H1 (cell line): ENCODE measurements around the gene CASS4. TPM values are rescaled to one million over a fixed set of nuclear protein-coding genes. Genes with fewer than 3 reads are reported as not detected.

Experiments
- CTCF ChIA-PET: fragments of 300-600 bp; sonication (Branson Sonifier 250); formaldehyde crosslinking; loops from one replicate; lab custom pipeline; 2021; ENCODE audit not compliant: partially characterized antibody; lab: Charles Lee
- POLR2A ChIA-PET: fragments of 300-600 bp; sonication (Branson Sonifier 250); formaldehyde crosslinking; loops from one replicate; lab custom pipeline; 2021; ENCODE audit warnings: inconsistent platforms; ENCODE audit not compliant: partially characterized antibody; lab: Charles Lee
- DNase-seq, 2 experiments: peaks; one replicate each; pipeline versions ENCODE4 v3.0.0 to v3.0.0-alpha.2; 2010 to 2022; ENCODE audit warnings: low spot score in 2 of 2, low read depth in 1 of 2, mixed read lengths in 1 of 2
- FAIRE-seq: peaks from 2 replicates; lab custom pipeline; 2011; peaks lifted over from hg19 to GRCh38; lab: Jason Lieb, UNC
- H2AFZ ChIP-seq: 2 replicates; pipeline ENCODE4 v1.8.1; 2012; ENCODE audit warnings: low read length, inconsistent platforms
- H2AK5ac ChIP-seq: 2 replicates; pipeline ENCODE4 v1.6.1; 2013; ENCODE audit warnings: low read depth, low read length
- H2BK120ac ChIP-seq: replicated peaks from 2 replicates; pipeline ENCODE3; 2013; ENCODE audit warnings: low read depth, low read length, inconsistent platforms
- H2BK12ac ChIP-seq: 2 replicates; pipeline ENCODE4 v1.6.1; 2013; ENCODE audit warnings: low read depth, low read length
- H2BK15ac ChIP-seq: 2 replicates; pipeline ENCODE4 v1.6.1; 2013; ENCODE audit warnings: low read length
- H2BK20ac ChIP-seq: 2 replicates; pipeline ENCODE4 v1.6.1; 2013; ENCODE audit warnings: low read length
- H2BK5ac ChIP-seq: 2 replicates; pipeline ENCODE4 v1.6.1; 2013; ENCODE audit warnings: low read depth, low read length
- H3K14ac ChIP-seq: 2 replicates; pipeline ENCODE4 v1.6.1; 2013; ENCODE audit warnings: inconsistent platforms; ENCODE audit not compliant: insufficient read length
- H3K18ac ChIP-seq: 2 replicates; pipeline ENCODE4 v1.6.1; 2013; ENCODE audit warnings: low read length; ENCODE audit errors: extremely low read depth
- H3K23ac ChIP-seq: 2 replicates; pipeline ENCODE4 v1.6.1; 2013; ENCODE audit warnings: inconsistent platforms; ENCODE audit not compliant: insufficient read length
- H3K23me2 ChIP-seq: 2 replicates; pipeline ENCODE4 v1.6.1; 2013; ENCODE audit warnings: low read depth, low read length
- H3K27ac ChIP-seq: 2 replicates; pipeline ENCODE4 v1.6.1; 2011; ENCODE audit warnings: low read depth, low read length, inconsistent platforms
- H3K27me3 ChIP-seq, 4 experiments: replicated peaks in 1 of 4; 1 replicate in 1 of 4; 2 replicates in 3 of 4; pipeline versions ENCODE4 v1.6.1 to v1.8.1; 2011 to 2013; ENCODE audit warnings: low read length in 3 of 4, mild to moderate bottlenecking in 3 of 4, inconsistent platforms in 2 of 4, mixed read lengths in 2 of 4, moderate library complexity in 1 of 4; ENCODE audit not compliant: control insufficient read depth in 3 of 4, insufficient read depth in 3 of 4; ENCODE audit errors: extremely low read depth in 1 of 4
- H3K36me3 ChIP-seq, 4 experiments: 2 replicates each; pipeline versions ENCODE4 v1.6.1 to v1.8.1; 2011 to 2013; ENCODE audit warnings: mild to moderate bottlenecking in 4 of 4, low read length in 3 of 4, moderate library complexity in 2 of 4, control low read depth in 1 of 4, inconsistent platforms in 1 of 4; ENCODE audit not compliant: insufficient read depth in 4 of 4, control insufficient read depth in 2 of 4
- H3K4ac ChIP-seq: replicated peaks from 2 replicates; pipeline ENCODE3; 2013; ENCODE audit warnings: low read length, low read depth, mixed read lengths, inconsistent platforms; ENCODE audit not compliant: insufficient read length
- H3K4me1 ChIP-seq, 4 experiments: replicated peaks in 1 of 4; 1 replicate in 1 of 4; 2 replicates in 3 of 4; pipeline versions ENCODE4 v1.6.1 to v1.8.1; 2011 to 2013; ENCODE audit warnings: low read length in 3 of 4, inconsistent platforms in 2 of 4, mixed read lengths in 1 of 4; ENCODE audit not compliant: insufficient read depth in 4 of 4, control insufficient read depth in 3 of 4
- H3K4me2 ChIP-seq, 2 experiments: 2 replicates each; pipeline versions ENCODE4 v1.6.1 to v1.8.1; 2011 to 2013; ENCODE audit warnings: low read depth in 2 of 2, low read length in 2 of 2, control low read depth in 1 of 2, inconsistent platforms in 1 of 2, mild to moderate bottlenecking in 1 of 2; ENCODE audit not compliant: insufficient read depth in 1 of 2
- H3K4me3 ChIP-seq, 4 experiments: fragments of 200-600, 300-600 bp in 1 of 4; sonication (generic), shearing (Covaris generic), sonication (Bioruptor Twin) in 1 of 4; 2 replicates each; pipeline versions ENCODE4 v1.5.1 to v1.8.1; 2011 to 2016; ENCODE audit warnings: low read length in 4 of 4, low read depth in 3 of 4, control low read depth in 2 of 4, inconsistent platforms in 2 of 4, mild to moderate bottlenecking in 2 of 4, mixed read lengths in 1 of 4, moderate library complexity in 1 of 4; ENCODE audit not compliant: insufficient read depth in 2 of 4; ENCODE audit errors: extremely low read depth in 1 of 4
- H3K56ac ChIP-seq: replicated peaks from 2 replicates; pipeline ENCODE3; 2013; ENCODE audit warnings: low read depth, mild to moderate bottlenecking, mixed read lengths, low read length, inconsistent platforms; ENCODE audit not compliant: insufficient read length
- H3K79me1 ChIP-seq: 2 replicates; pipeline ENCODE4 v1.6.1; 2013; ENCODE audit warnings: low read depth, low read length, control low read depth
- H3K79me2 ChIP-seq, 2 experiments: 2 replicates each; pipeline versions ENCODE4 v1.6.1 to v1.8.1; 2012 to 2013; ENCODE audit warnings: low read length in 2 of 2, mild to moderate bottlenecking in 2 of 2, inconsistent platforms in 1 of 2; ENCODE audit not compliant: insufficient read depth in 2 of 2, control insufficient read depth in 1 of 2
- H3K9ac ChIP-seq, 4 experiments: replicated peaks in 1 of 4; 1 replicate in 1 of 4; 2 replicates in 3 of 4; pipeline versions ENCODE4 v1.6.1 to v1.8.1; 2011 to 2013; ENCODE audit warnings: low read depth in 3 of 4, low read length in 3 of 4, control low read depth in 2 of 4, mild to moderate bottlenecking in 2 of 4, moderate library complexity in 2 of 4, inconsistent platforms in 1 of 4; ENCODE audit errors: extremely low read depth in 1 of 4
- H3K9me3 ChIP-seq, 2 experiments: 2 replicates each; pipeline versions ENCODE4 v1.6.1 to v1.8.1; 2012 to 2013; ENCODE audit warnings: mild to moderate bottlenecking in 2 of 2, moderate library complexity in 2 of 2, control low read depth in 1 of 2, inconsistent platforms in 1 of 2, low read depth in 1 of 2, low read length in 1 of 2, mixed read lengths in 1 of 2; ENCODE audit not compliant: insufficient read depth in 2 of 2
- H4K20me1 ChIP-seq, 2 experiments: replicated peaks in 1 of 2; 2 replicates each; pipeline versions ENCODE3 to v1.8.1; 2011 to 2013; ENCODE audit warnings: inconsistent platforms in 2 of 2, low read length in 2 of 2, mild to moderate bottlenecking in 1 of 2; ENCODE audit not compliant: insufficient read depth in 2 of 2, control insufficient read depth in 1 of 2
- H4K5ac ChIP-seq: 2 replicates; pipeline ENCODE4 v1.6.1; 2013; ENCODE audit warnings: low read length, low read depth, mixed read lengths, inconsistent platforms; ENCODE audit not compliant: insufficient read length
- H4K8ac ChIP-seq: 2 replicates; pipeline ENCODE4 v1.8.0; 2013; ENCODE audit warnings: mild to moderate bottlenecking, moderate library complexity, low read length, inconsistent platforms; ENCODE audit not compliant: insufficient read depth; ENCODE audit errors: extremely low read depth
- H4K91ac ChIP-seq: replicated peaks from 2 replicates; pipeline ENCODE3; 2013; ENCODE audit warnings: low read length, mixed read lengths, inconsistent platforms; ENCODE audit not compliant: insufficient read length
- HDAC2 ChIP-seq, 2 experiments: fragments of 300-600 bp in 1 of 2; sonication (generic) in 1 of 2; IDR thresholded peaks; 2 replicates each; pipeline ENCODE4 v1.6.1; 2011 to 2012; ENCODE audit warnings: low read depth in 2 of 2, low read length in 2 of 2, mild to moderate bottlenecking in 2 of 2, moderate library complexity in 2 of 2, borderline replicate concordance in 1 of 2, inconsistent platforms in 1 of 2
- TAF1 ChIP-seq: IDR thresholded peaks from 2 replicates; pipeline ENCODE4 v1.6.1; 2011; ENCODE audit warnings: mild to moderate bottlenecking, low read depth, low read length
- polyA plus RNA-seq, 7 experiments: library from polyadenylated mRNA; depleted of rRNA in 3 of 7; stranded (reverse) in 5 of 7; unstranded in 2 of 7; fragments of >200 nt in 5 of 7; fragments of 200-250 nt in 2 of 7; gene quantifications; 1 replicate in 5 of 7; 2 replicates in 1 of 7; 4 replicates in 1 of 7; pipeline versions ENCODE4 v1.2.1 to v1.2.3, GENCODE V29; 2011 to 2013; ENCODE audit warnings: missing spikeins in 2 of 7, mixed read lengths in 2 of 7
- total RNA-seq: library from RNA; stranded (reverse); fragmentation: NEBNext Ultra II Directional; extraction: Animal tissue kit (Norgen Biotek cat#: 25700); gene quantifications from 2 replicates; pipeline ENCODE4 v1.2.1, GENCODE V29; 2021

Gene CASS4
- total and polyA plus RNA-seq, 2 of the 8 experiments (the other 6 are each of a cell fraction or from before 2014, with no cell fraction given): not detected

DNA sequence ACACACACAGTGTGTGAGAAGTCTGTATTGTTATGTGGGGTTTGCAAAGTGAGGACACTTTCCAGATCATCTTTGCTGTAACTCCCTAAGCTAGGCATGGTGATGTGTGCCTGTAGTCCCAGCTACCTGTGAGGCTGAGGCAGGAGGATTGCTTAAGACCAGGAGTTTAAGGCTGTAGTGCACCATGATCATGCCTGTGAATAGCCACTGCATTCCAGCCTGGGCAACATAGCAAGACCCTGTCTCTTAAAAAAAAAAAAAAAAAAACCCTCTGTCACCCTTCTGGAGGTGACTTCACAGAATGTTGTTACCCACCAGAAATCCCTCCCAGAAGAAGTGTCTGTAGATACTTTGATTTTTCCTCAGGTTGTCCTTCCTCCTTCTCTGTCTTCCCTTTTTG is 14.9 kb downstream of the CASS4 start:
- H2BK5ac ChIP-seq: no peak overlapping the region
- no peak overlapping the region for H4K5ac ChIP-seq
- H3K36me3 ChIP-seq: no peaks in the 10 kb centered on the region
- H3K4ac ChIP-seq: no peak overlapping the region
- no peaks in the 10 kb centered on the region for H3K9me3 ChIP-seq
- H2BK12ac ChIP-seq: no peak overlapping the region
- H3K4me2 ChIP-seq: no peak overlapping the region
- H2BK120ac ChIP-seq: no peak overlapping the region
- no peak overlapping the region for H3K23ac ChIP-seq
- peaks cover 0 to 1% (median 0%) of the 10 kb centered on the region in 4 experiments; a peak in 2 of 7 replicates for H3K27me3 ChIP-seq
- no peak for DNase-seq
- no peak overlapping the region for H2BK20ac ChIP-seq
- FAIRE-seq: no peak
- H4K20me1 ChIP-seq: peaks cover 0 to 1% of the 10 kb centered on the region in 2 experiments
- CTCF ChIA-PET: interaction anchor here (2.0 to 2.2 kb wide), 2 partner anchors 18 to 124 kb away, joined by 4 to 6 read pairs; no protein-coding TSS in a partner anchor
- no peak overlapping the region for H2AK5ac ChIP-seq
- no peak overlapping the region for H4K8ac ChIP-seq
- no peak overlapping the region for H3K14ac ChIP-seq
- no peak overlapping the region for H3K56ac ChIP-seq
- H3K4me3 ChIP-seq: no peak overlapping the region
- no peak overlapping the region for H2AFZ ChIP-seq
- no peak overlapping the region for H3K27ac ChIP-seq
- TF ChIP-seq HDAC2 (IDR thresholded peaks at IDR 0.05; ENCODE audit: borderline replicate concordance in 1 of 2, low read depth in 2 of 2, low read length in 2 of 2): no peak
- no peak for TF ChIP-seq TAF1
- TF ChIP-seq, all 59 proteins: peak for 0
- POLR2A ChIA-PET: no interaction called here
- H3K79me1 ChIP-seq: no peaks in the 10 kb centered on the region
- no peaks in the 10 kb centered on the region for H3K79me2 ChIP-seq
- no peak overlapping the region for H4K91ac ChIP-seq
- no peaks in the 10 kb centered on the region for H3K23me2 ChIP-seq
- no peak overlapping the region for H3K9ac ChIP-seq
- H2BK15ac ChIP-seq: no peak overlapping the region
- peaks cover 0 to 4% (median 1%) of the 10 kb centered on the region in 4 experiments; a peak in 4 of 7 replicates for H3K4me1 ChIP-seq
- H3K18ac ChIP-seq: no peak overlapping the region
